PFSK-1 (cell line): ENCODE measurements around the gene DACT2.

Experiments used
- FOXP2 ChIP-seq: optimal IDR thresholded peaks from 2 replicates; pipeline ENCODE3; 2011; ENCODE audit warnings: borderline replicate concordance, control low read depth, inconsistent platforms; ENCODE audit not compliant: insufficient read depth; ENCODE audit errors: extremely low read length, extremely low read depth
- POLR2AphosphoS5 ChIP-seq: IDR thresholded peaks from 2 replicates; pipeline ENCODE4 v1.6.1; 2012; ENCODE audit warnings: low read depth, mild to moderate bottlenecking, control low read depth, low read length, moderate library complexity
- REST ChIP-seq, 2 experiments: IDR thresholded peaks; 2 replicates each; pipeline versions ENCODE4 v1.6.1 to v1.8.0; 2011 to 2012; ENCODE audit warnings: low read depth in 2 of 2, low read length in 2 of 2, control low read depth in 1 of 2, inconsistent platforms in 1 of 2, mild to moderate bottlenecking in 1 of 2, moderate library complexity in 1 of 2; ENCODE audit not compliant: insufficient read depth in 1 of 2
- SIN3A ChIP-seq: IDR thresholded peaks from 2 replicates; pipeline ENCODE4 v1.6.1; 2012; ENCODE audit warnings: mild to moderate bottlenecking, low read length, moderate library complexity, borderline replicate concordance; ENCODE audit not compliant: insufficient read depth
- TAF1 ChIP-seq: IDR thresholded peaks from 2 replicates; pipeline ENCODE4 v1.6.1; 2012; ENCODE audit warnings: low read length, control low read depth, borderline replicate concordance; ENCODE audit not compliant: insufficient read depth

DACT2 gene

GRCh38 chr6:168278904-168279303, 40.7 kb downstream of the DACT2 start:
- TF ChIP-seq POLR2AphosphoS5 = no peak
- TF ChIP-seq REST (IDR thresholded peaks at IDR 0.05; ENCODE audit: insufficient read depth in 1 of 2, low read depth in 2 of 2, low read length in 2 of 2) = no peak
- TF ChIP-seq SIN3A = no peak
- no peak for TF ChIP-seq FOXP2

- TF ChIP-seq FOXP2 (no peak), REST (IDR thresholded peaks at IDR 0.05; ENCODE audit: insufficient read depth in 1 of 2, low read depth in 2 of 2, low read length in 2 of 2) (no peak), POLR2AphosphoS5 (no peak), TAF1 (no peak), SIN3A (no peak)
Measured at GRCh38 chr6:168277274-168277669, 42.3 kb downstream of the DACT2 start.

GRCh38 chr6:168276576-168277273, 42.9 kb downstream of the DACT2 start:
- no peak for TF ChIP-seq SIN3A

GRCh38 chr6:168275168-168275567, 44.4 kb downstream of the DACT2 start:
- TF ChIP-seq REST (IDR thresholded peaks at IDR 0.05; ENCODE audit: insufficient read depth in 1 of 2, low read depth in 2 of 2, low read length in 2 of 2) (no peak), TAF1 (no peak), POLR2AphosphoS5 (no peak), FOXP2 (no peak), SIN3A (no peak)

- TF ChIP-seq REST (IDR thresholded peaks at IDR 0.05; ENCODE audit: insufficient read depth in 1 of 2, low read depth in 2 of 2, low read length in 2 of 2) = no peak
- TF ChIP-seq FOXP2 = no peak
- TF ChIP-seq TAF1 = no peak
- TF ChIP-seq SIN3A = no peak
- TF ChIP-seq POLR2AphosphoS5 = no peak
Measured at GRCh38 chr6:168274037-168274952, 45.3 kb downstream of the DACT2 start.
